ENCODE measurements around the gene GUCY2C.

DNA sequence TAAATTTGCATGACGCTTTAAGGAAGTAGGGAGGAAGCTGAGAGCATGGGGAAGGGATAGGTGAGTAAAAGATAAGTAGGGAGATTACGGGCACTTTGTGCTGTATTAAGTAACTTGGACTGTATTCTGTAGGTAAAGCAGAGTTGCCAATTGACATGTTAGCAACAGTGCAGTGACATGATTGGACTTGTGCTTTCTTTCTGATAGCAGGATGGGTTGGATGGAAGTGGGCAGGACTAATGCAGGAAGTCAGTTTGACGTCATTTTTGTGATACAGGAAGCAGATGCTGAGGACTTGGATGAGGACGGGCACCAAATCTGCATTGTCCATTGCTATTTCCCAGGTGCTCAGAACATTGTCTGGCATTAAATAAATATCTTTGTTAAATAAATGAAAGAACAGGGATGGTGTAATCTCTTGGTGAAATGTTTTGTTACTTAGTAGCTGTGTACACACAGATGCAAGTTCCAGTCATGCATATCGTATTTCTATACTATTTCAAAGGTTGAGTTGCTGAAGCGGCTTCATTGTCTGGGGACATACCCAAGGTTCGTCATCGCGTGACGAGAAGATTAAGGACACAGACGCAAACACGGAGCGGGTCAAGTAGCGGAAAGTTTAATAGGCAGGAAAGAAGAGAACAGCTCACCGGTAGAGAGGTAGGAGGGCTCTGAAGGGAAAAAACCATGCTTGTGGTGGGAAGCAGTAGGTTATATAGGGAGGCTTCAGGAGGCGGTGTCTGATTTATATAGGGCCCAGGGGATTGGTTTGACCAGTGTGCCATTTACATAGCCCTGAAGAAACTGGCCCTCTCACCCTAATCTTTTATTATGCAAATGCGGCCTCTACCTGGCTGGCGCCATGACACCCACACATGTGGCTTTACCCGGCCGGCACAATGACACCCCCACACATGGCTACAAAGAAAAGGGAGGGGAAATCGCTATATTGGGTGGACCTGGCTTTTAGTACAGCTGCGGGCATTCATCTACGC is 30.7 kb downstream of the GUCY2C start:
- TF ChIP-seq, protein P1, sequence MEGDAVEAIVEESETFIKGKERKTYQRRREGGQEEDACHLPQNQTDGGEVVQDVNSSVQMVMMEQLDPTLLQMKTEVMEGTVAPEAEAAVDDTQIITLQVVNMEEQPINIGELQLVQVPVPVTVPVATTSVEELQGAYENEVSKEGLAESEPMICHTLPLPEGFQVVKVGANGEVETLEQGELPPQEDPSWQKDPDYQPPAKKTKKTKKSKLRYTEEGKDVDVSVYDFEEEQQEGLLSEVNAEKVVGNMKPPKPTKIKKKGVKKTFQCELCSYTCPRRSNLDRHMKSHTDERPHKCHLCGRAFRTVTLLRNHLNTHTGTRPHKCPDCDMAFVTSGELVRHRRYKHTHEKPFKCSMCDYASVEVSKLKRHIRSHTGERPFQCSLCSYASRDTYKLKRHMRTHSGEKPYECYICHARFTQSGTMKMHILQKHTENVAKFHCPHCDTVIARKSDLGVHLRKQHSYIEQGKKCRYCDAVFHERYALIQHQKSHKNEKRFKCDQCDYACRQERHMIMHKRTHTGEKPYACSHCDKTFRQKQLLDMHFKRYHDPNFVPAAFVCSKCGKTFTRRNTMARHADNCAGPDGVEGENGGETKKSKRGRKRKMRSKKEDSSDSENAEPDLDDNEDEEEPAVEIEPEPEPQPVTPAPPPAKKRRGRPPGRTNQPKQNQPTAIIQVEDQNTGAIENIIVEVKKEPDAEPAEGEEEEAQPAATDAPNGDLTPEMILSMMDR (IDR thresholded peaks at IDR 0.05), result no peak
- no peak for TF ChIP-seq POLR2A (IDR thresholded peaks at IDR 0.05)
